ENCODE measurements around the gene IZUMO2. TPM values are rescaled to one million over a fixed set of nuclear protein-coding genes. Genes with fewer than 3 reads are reported as not detected.

Gene IZUMO2
- total RNA-seq, 6 experiments from 2014 or later = not detected

DNA sequence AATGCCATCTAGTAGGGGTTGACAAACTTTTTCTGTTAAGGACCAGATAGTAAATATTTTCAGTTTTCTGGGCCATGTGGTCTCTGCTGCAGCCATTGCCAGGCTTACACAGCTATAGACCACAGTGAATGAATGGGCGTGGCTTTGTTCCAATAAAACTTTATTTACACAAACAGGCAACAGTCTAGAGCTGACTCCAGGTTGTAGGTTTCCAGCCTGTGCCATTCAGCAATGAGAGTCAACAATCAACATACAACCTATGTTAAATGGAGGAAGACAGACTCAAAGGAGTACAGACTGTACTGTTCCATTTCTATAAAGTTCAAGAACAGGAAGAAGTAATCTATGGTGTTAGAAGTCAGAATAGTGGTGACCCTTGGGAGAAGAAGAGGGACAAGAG, 15.2 kb upstream of the IZUMO2 start:
- Histone ChIP-seq H3K27me3 (no peaks in the 10 kb centered on the region), H3K27ac (no peak overlapping the region), H3K4me1 (no peaks in the 10 kb centered on the region), H3K9me3 (no peaks in the 10 kb centered on the region), H3K36me3 (no peaks in the 10 kb centered on the region), H3K4me3 (no peak overlapping the region)
- intact Hi-C loops (cut with DNase I) = no loop called here
- DNase-seq (no peak), ATAC-seq (no peak)
- TF ChIP-seq, protein P1, sequence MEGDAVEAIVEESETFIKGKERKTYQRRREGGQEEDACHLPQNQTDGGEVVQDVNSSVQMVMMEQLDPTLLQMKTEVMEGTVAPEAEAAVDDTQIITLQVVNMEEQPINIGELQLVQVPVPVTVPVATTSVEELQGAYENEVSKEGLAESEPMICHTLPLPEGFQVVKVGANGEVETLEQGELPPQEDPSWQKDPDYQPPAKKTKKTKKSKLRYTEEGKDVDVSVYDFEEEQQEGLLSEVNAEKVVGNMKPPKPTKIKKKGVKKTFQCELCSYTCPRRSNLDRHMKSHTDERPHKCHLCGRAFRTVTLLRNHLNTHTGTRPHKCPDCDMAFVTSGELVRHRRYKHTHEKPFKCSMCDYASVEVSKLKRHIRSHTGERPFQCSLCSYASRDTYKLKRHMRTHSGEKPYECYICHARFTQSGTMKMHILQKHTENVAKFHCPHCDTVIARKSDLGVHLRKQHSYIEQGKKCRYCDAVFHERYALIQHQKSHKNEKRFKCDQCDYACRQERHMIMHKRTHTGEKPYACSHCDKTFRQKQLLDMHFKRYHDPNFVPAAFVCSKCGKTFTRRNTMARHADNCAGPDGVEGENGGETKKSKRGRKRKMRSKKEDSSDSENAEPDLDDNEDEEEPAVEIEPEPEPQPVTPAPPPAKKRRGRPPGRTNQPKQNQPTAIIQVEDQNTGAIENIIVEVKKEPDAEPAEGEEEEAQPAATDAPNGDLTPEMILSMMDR (IDR thresholded peaks at IDR 0.05) = no peak
- no peak for TF ChIP-seq POLR2A (IDR thresholded peaks at IDR 0.05)
- WGBS (ENCODE audit: insufficient coverage, low coverage, low lambda C conversion rate, missing lambda C conversion rate) = 9% methylated on average over 1 of the region's 1 CpG

DNA sequence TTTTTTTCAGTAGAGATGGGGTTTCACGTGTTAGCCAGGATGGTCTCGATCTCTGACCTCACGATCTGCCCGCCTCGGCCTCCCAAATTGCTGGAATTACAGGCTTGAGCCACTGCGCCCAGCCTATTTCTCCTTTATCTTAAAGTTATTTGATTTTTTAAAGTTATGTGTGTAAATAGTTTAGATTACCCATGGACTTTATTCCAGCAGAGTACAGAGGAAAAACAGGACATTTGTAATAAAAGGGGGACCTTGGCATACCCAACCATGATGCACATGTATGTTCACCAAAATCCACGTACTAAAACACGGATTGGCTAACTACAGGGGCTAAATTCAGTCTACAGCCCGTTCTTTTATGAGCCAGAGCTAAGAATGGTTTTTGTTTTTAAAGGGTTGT, 13.7 kb upstream of the IZUMO2 start:
- TF ChIP-seq, protein P1 (IDR thresholded peaks at IDR 0.05) = no peak
- TF ChIP-seq POLR2A (IDR thresholded peaks at IDR 0.05) = no peak
- DNase-seq = no peak
- Histone ChIP-seq H3K36me3 (no peaks in the 10 kb centered on the region), H3K9me3 (no peaks in the 10 kb centered on the region), H3K27ac (no peak overlapping the region), H3K4me1 (no peaks in the 10 kb centered on the region), H3K4me3 (no peak overlapping the region), H3K27me3 (no peaks in the 10 kb centered on the region)
- WGBS (ENCODE audit: insufficient coverage, low coverage, low lambda C conversion rate, missing lambda C conversion rate) = 83% methylated on average over 9 of the region's 9 CpGs
- intact Hi-C loops (cut with DNase I) = no loop called here
- ATAC-seq = no peak

DNA sequence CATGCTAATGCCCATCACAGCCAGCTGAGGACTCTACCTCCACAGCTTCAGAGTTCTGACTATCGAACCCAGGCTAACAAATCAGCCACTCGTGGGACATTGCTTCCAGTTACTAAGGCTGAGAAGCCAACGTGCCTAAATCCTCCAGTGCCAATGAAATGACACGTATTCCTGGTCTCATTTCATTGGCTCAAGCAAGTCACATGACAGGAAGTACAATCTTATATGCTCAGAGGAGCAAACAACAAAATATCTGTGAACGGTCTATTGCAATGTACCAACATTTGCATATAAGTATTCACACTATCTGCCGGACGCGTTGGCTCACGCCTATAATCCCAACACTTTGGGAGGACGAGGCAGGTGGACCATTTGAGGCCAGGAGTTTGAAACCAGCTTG, 12.8 kb upstream of the IZUMO2 start:
- no peak for DNase-seq
- ATAC-seq = no peak
- Histone ChIP-seq H3K4me3 (no peak overlapping the region), H3K27ac (no peak overlapping the region), H3K27me3 (no peaks in the 10 kb centered on the region), H3K4me1 (no peaks in the 10 kb centered on the region), H3K9me3 (no peaks in the 10 kb centered on the region), H3K36me3 (no peaks in the 10 kb centered on the region)
- no peak for TF ChIP-seq POLR2A (IDR thresholded peaks at IDR 0.05)
- TF ChIP-seq, protein P1 (IDR thresholded peaks at IDR 0.05) = no peak
- intact Hi-C loops (cut with DNase I) = no loop called here
- WGBS (ENCODE audit: insufficient coverage, low coverage, low lambda C conversion rate, missing lambda C conversion rate) = 69% methylated on average over 9 of the region's 10 CpGs

DNA sequence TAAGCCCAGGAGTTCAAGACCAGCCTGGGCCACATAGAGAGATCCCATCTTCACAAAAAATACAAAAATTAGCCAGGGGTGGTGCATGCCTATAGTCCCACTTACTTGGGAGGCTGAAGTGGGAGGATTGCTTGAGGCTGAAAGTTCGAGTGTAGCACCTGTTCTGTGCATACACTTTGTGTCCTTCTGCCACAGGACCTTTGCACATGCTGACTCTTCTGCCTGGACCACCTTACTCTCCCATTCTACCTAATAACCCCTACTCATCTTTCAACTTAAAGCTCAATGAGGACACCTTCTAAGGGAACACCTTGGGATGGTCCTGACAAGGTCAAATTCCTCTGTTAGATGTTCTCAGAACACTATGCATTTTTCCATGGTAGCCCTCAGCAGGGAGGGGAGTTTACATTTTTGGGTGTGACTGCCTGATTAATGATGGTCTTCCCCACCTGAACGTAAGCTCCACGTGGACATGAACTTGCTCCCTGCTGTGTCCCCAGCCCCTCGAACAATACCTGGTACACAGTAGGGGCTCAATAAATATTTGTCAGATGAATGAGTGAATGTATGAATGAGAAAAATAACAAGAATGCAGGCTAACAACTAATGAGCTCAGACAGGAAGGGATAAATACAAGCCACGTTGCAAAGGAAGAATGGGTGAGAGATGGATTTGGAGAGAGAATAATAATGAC, 11.2 kb upstream of the IZUMO2 start:
- Histone ChIP-seq H3K9me3 (no peaks in the 10 kb centered on the region), H3K4me3 (no peak overlapping the region), H3K36me3 (no peaks in the 10 kb centered on the region), H3K27ac (no peak overlapping the region), H3K4me1 (no peaks in the 10 kb centered on the region), H3K27me3 (no peaks in the 10 kb centered on the region)
- no peak for DNase-seq
- no peak for ATAC-seq
- TF ChIP-seq, protein P1 (IDR thresholded peaks at IDR 0.05) = no peak
- no peak for TF ChIP-seq POLR2A (IDR thresholded peaks at IDR 0.05)
- intact Hi-C loops (cut with DNase I) = no loop called here
- WGBS (ENCODE audit: insufficient coverage, low coverage, low lambda C conversion rate, missing lambda C conversion rate) = 44% methylated on average over 4 of the region's 5 CpGs

All from right lobe of liver (tissue), 6 donors.